HG02610 (cell line): ENCODE measurements around the gene RNF157.
A peak's percentile ranks its signal among the peaks of the same experiment; 100 is the strongest.

Source experiments
- ATAC-seq: cut with Tn5 transposase; IDR thresholded peaks from one replicate; pipeline ENCODE4 v1.9.1; 2021; ENCODE audit warnings: mild to moderate bottlenecking, moderate library complexity; ENCODE audit not compliant: unreplicated experiment

The RNF157 gene

GRCh38 chr17:76103274-76104139, 136.8 kb downstream of the RNF157 start, which contains the start of gene EXOC7:
Gene EXOC7 (minus strand): TSS chr17:76103787. CDS start chr17:76103692, 95 bp downstream.
- peak; percentile 87 for ATAC-seq

GRCh38 chr17:76102944-76103273, 137.4 kb downstream of the RNF157 start:
- ATAC-seq, result no peak

GRCh38 chr17:76097716-76098295, 142.5 kb downstream of the RNF157 start:
- ATAC-seq, result no peak

GRCh38 chr17:76095943-76096342, 144.3 kb downstream of the RNF157 start:
- ATAC-seq, result no peak

GRCh38 chr17:76094046-76094445, 146.2 kb downstream of the RNF157 start:
- ATAC-seq, result no peak

- ATAC-seq, result no peak
Measured at GRCh38 chr17:76092526-76093413, 147.5 kb downstream of the RNF157 start.
